Activated B cell treated with CpG ODN at 0.5 μM for 24 hours (primary cell): ENCODE measurements around the gene TXN2. TPM values are rescaled to one million over a fixed set of nuclear protein-coding genes. Genes with fewer than 3 reads are reported as not detected.
"Not testable (repeated sequence)": the region's sequence is repeated elsewhere in the genome, so short reads cannot be mapped to it uniquely, and the experiment has no call there.

Experiments used
- ATAC-seq: fragments of 200-7000 bp; cut with Tn5 transposase; one replicate; pipeline ENCODE4 v1.10.0; 2021; ENCODE audit warnings: low read depth, mild to moderate bottlenecking, moderate library complexity
- CTCF ChIA-PET: fragments of 350-600 bp; sonication (Branson Sonifier 250); formaldehyde crosslinking; loops from one replicate; lab custom pipeline; 2021; ENCODE audit warnings: antibody characterized with exemption; lab: Charles Lee
- POLR2A ChIA-PET: fragments of 350-600 bp; sonication (Branson Sonifier 250); formaldehyde crosslinking; loops from one replicate; lab custom pipeline; 2021; ENCODE audit warnings: antibody characterized with exemption; lab: Charles Lee
- DNase-seq: peaks from one replicate; pipeline ENCODE4 v3.0.0; 2022
- H3K27ac Mint-ChIP-seq: one replicate; pipeline ENCODE4 v1.8.0; 2020; ENCODE audit warnings: mixed read lengths
- H3K27me3 Mint-ChIP-seq: one replicate; pipeline ENCODE4 v1.8.0; 2021; ENCODE audit warnings: mixed read lengths
- H3K36me3 Mint-ChIP-seq: one replicate; pipeline ENCODE4 v1.8.0; 2021; ENCODE audit warnings: low read depth, mixed read lengths
- H3K4me1 Mint-ChIP-seq: one replicate; pipeline ENCODE4 v1.8.0; 2021; ENCODE audit warnings: mixed read lengths
- H3K4me3 Mint-ChIP-seq: one replicate; pipeline ENCODE4 v1.8.0; 2020; ENCODE audit warnings: mild to moderate bottlenecking, mixed read lengths
- H3K9me3 Mint-ChIP-seq: one replicate; pipeline ENCODE4 v1.8.0; 2020; ENCODE audit warnings: mixed read lengths
- intact Hi-C: fragments of 100-400 bp; cut with micrococcal nuclease; formaldehyde crosslinking; loops from one replicate; pipeline ENCODE4 v1.15.1; 2024
- total RNA-seq: library from RNA; stranded (reverse); gene quantifications from 2 replicates; pipeline ENCODE4 v1.2.3, GENCODE V29; 2022
- TF ChIP-seq, protein P1 (sequence below): fragments of 200-600 bp; IDR thresholded peaks from one replicate; pipeline ENCODE4 v1.8.0; 2022; ENCODE audit warnings: antibody characterized with exemption, mild to moderate bottlenecking

TXN2 gene
- total RNA-seq, 1 donor from 2014 or later = 59.1 TPM

DNA sequence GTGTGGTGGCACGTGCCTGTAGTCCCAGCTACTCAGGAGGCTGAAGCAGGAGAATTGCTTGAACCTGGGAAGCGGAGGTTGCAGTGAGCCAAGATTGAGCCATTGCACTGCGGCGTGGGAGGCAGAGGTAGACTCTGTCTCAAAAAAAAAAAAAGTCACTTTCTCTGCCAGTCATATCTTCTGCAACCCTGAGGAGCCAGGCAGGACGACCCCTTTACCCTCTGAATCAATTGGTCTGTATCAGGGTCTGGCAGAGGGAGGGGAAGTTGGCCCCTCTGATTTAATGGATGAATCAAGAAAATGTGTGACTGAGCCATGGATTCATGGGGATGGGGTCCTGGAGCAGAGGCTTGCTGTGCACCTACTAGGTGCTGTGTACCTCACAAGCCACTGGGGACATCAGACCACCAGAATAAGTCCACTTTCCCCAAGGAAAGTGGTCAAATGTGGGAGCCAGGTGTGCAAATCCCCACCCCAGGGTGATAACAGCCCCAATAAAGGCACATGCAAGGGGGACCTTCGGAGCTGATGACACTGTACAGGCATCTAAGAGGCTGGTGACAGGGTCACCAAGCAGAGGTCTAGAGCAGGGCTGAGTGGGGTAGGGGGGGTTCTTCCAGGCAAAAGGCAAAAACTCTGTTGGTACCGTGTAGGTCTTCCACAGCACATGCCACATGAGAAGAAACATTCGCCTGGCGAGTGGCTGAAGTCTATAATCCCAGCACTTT lies 29.0 kb downstream of the TXN2 start:
- Mint-ChIP-seq H3K27ac (peak overlapping the region; percentile 95), H3K4me1 (peaks cover 73% of the 10 kb centered on the region), H3K4me3 (peak overlapping the region; percentile 58), H3K27me3 (no peaks in the 10 kb centered on the region), H3K36me3 (no peaks in the 10 kb centered on the region), H3K9me3 (no peaks in the 10 kb centered on the region)
- DNase-seq (no peak), ATAC-seq (no peak)
- CTCF ChIA-PET = interaction anchor here (1.1 to 1.5 kb wide), 3 partner anchors 18 to 124 kb away, joined by 4 to 8 read pairs (median 4); no protein-coding TSS in a partner anchor
- intact Hi-C loops = no loop called here
- POLR2A ChIA-PET = interaction anchor here (0.9 to 5.6 kb wide), 16 partner anchors 9 to 213 kb away, joined by 3 to 91 read pairs (median 5); partner anchors contain the start of genes APOL2, MYH9 and TXN2
- TF ChIP-seq, protein P1, sequence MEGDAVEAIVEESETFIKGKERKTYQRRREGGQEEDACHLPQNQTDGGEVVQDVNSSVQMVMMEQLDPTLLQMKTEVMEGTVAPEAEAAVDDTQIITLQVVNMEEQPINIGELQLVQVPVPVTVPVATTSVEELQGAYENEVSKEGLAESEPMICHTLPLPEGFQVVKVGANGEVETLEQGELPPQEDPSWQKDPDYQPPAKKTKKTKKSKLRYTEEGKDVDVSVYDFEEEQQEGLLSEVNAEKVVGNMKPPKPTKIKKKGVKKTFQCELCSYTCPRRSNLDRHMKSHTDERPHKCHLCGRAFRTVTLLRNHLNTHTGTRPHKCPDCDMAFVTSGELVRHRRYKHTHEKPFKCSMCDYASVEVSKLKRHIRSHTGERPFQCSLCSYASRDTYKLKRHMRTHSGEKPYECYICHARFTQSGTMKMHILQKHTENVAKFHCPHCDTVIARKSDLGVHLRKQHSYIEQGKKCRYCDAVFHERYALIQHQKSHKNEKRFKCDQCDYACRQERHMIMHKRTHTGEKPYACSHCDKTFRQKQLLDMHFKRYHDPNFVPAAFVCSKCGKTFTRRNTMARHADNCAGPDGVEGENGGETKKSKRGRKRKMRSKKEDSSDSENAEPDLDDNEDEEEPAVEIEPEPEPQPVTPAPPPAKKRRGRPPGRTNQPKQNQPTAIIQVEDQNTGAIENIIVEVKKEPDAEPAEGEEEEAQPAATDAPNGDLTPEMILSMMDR = no peak

GRCh38 chr22:36450923-36451322 lies 30.5 kb downstream of the TXN2 start:
- H3K27ac Mint-ChIP-seq = peak overlapping the region; percentile 95

GRCh38 chr22:36449596-36450175 lies 31.8 kb downstream of the TXN2 start:
- no peaks in the 10 kb centered on the region for H3K9me3 Mint-ChIP-seq
- H3K36me3 Mint-ChIP-seq = no peaks in the 10 kb centered on the region
- intact Hi-C loops = no loop called here
- H3K27ac Mint-ChIP-seq = peak overlapping the region; percentile 35
- TF ChIP-seq, protein P1 = no peak
- CTCF ChIA-PET = no interaction called here
- no peak for ATAC-seq
- H3K4me1 Mint-ChIP-seq = peaks cover 72% of the 10 kb centered on the region
- no peak for DNase-seq
- no peaks in the 10 kb centered on the region for H3K27me3 Mint-ChIP-seq
- POLR2A ChIA-PET = interaction anchor here (1.0 kb wide), 1 partner anchor 34 kb away, joined by 3 read pairs; no protein-coding TSS in a partner anchor
- no peak overlapping the region for H3K4me3 Mint-ChIP-seq

More at GRCh38 chr22:36450923-36451322, 30.5 kb downstream of the TXN2 start:
- H3K27me3 Mint-ChIP-seq, H3K36me3 Mint-ChIP-seq, ATAC-seq, H3K9me3 Mint-ChIP-seq, H3K4me3 Mint-ChIP-seq, DNase-seq: not testable (repeated sequence)
- intact Hi-C loops = loop anchor here (1.0 kb wide), 3 partner anchors 46 to 120 kb away; no protein-coding TSS in a partner anchor
- peaks cover 70% of the 10 kb centered on the region for H3K4me1 Mint-ChIP-seq
- POLR2A ChIA-PET = interaction anchor here (0.6 to 5.6 kb wide), 8 partner anchors 31 to 122 kb away, joined by 3 to 91 read pairs (median 4); partner anchors contain the start of genes MYH9 and TXN2
- CTCF ChIA-PET = interaction anchor here (1.5 kb wide), 1 partner anchor 20 kb away, joined by 8 read pairs; no protein-coding TSS in a partner anchor

DNA sequence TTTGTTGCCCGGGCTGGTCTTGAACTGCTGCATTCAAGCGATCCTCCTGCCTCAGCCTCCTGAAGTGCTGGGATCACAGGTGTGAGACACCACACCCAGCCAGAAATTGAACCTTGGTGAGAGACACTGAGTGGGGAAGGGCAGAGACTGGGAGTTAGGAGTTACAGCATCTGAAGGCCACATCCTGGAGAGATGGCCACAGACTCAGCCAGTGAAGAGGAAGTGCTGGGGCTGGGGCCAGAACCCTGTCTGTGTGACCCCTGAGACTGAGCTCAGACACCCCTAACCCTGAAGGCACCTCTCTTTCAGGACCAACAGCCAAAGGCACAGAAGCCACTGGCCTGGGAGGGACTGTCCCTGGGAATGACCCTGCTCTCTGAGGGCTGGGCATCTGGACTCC lies 33.8 kb downstream of the TXN2 start:
- Mint-ChIP-seq H3K4me3 (no peak overlapping the region), H3K9me3 (no peaks in the 10 kb centered on the region), H3K4me1 (peaks cover 69% of the 10 kb centered on the region), H3K27ac (no peak overlapping the region), H3K36me3 (no peaks in the 10 kb centered on the region), H3K27me3 (no peaks in the 10 kb centered on the region)
- TF ChIP-seq, protein P1 = no peak
- intact Hi-C loops = no loop called here
- DNase-seq = no peak
- ChIA-PET CTCF (interaction anchor here (0.6 kb wide), 1 partner anchor 70 kb away, joined by 6 read pairs; no protein-coding TSS in a partner anchor), POLR2A (no interaction called here)
- no peak for ATAC-seq

- ChIA-PET POLR2A (interaction anchor here (1.3 to 1.6 kb wide), 2 partner anchors 10 to 13 kb away, joined by 3 to 5 read pairs; no protein-coding TSS in a partner anchor), CTCF (no interaction called here)
- DNase-seq = no peak
- Mint-ChIP-seq H3K27me3 (no peaks in the 10 kb centered on the region), H3K4me1 (peaks cover 56% of the 10 kb centered on the region), H3K4me3 (no peak overlapping the region), H3K9me3 (no peaks in the 10 kb centered on the region), H3K27ac (peak overlapping the region; percentile 53), H3K36me3 (no peaks in the 10 kb centered on the region)
- ATAC-seq = no peak
- intact Hi-C loops = no loop called here
- TF ChIP-seq, protein P1 = no peak
Observed at GRCh38 chr22:36445158-36445668, 36.2 kb downstream of the TXN2 start.
